ENCODE measurements around the gene IRAG1.

The IRAG1 gene

GRCh38 chr11:10725907-10726253, 32.3 kb upstream of the IRAG1 start:
- Histone ChIP-seq H3K4me1 (ENCODE audit: control insufficient read depth, insufficient read depth, low read length, unreplicated experiment) (peaks cover 9% of the 10 kb centered on the region), H3K79me2 (ENCODE audit: control insufficient read depth, insufficient read depth, low read length, unreplicated experiment) (no peaks in the 10 kb centered on the region), H3K27me3 (ENCODE audit: insufficient read depth, low read length) (no peaks in the 10 kb centered on the region), H2AFZ (ENCODE audit: low read length, unreplicated experiment) (no peak overlapping the region), H3K36me3 (ENCODE audit: insufficient read depth, low read length) (no peaks in the 10 kb centered on the region), H3K27ac (ENCODE audit: low read depth, low read length) (no peak overlapping the region), H3K4me3 (ENCODE audit: low read depth, low read length) (no peak overlapping the region)

- Histone ChIP-seq H3K27ac (ENCODE audit: low read depth, low read length) (no peak overlapping the region), H2AFZ (ENCODE audit: low read length, unreplicated experiment) (no peak overlapping the region)
These were observed 31.8 kb upstream of the IRAG1 start for GRCh38 chr11:10725114-10725906.

GRCh38 chr11:10722307-10722706, 28.8 kb upstream of the IRAG1 start:
- H3K79me2 ChIP-seq (ENCODE audit: control insufficient read depth, insufficient read depth, low read length, unreplicated experiment): no peaks in the 10 kb centered on the region
- H3K27ac ChIP-seq (ENCODE audit: low read depth, low read length): no peak overlapping the region
- H2AFZ ChIP-seq (ENCODE audit: low read length, unreplicated experiment): no peak overlapping the region
- H3K36me3 ChIP-seq (ENCODE audit: insufficient read depth, low read length): no peaks in the 10 kb centered on the region
- no peak overlapping the region for H3K4me3 ChIP-seq (ENCODE audit: low read depth, low read length)
- H3K4me1 ChIP-seq (ENCODE audit: control insufficient read depth, insufficient read depth, low read length, unreplicated experiment): peaks cover 9% of the 10 kb centered on the region
- 0 out of 2 replicates have a peak, but pooled peaks cover 3% of the 10 kb centered on the region for H3K27me3 ChIP-seq (ENCODE audit: insufficient read depth, low read length)

More at GRCh38 chr11:10725114-10725906, 31.8 kb upstream of the IRAG1 start:
- no peaks in the 10 kb centered on the region for H3K36me3 ChIP-seq (ENCODE audit: insufficient read depth, low read length)
- peaks cover 9% of the 10 kb centered on the region for H3K4me1 ChIP-seq (ENCODE audit: control insufficient read depth, insufficient read depth, low read length, unreplicated experiment)
- no peaks in the 10 kb centered on the region for H3K27me3 ChIP-seq (ENCODE audit: insufficient read depth, low read length)
- no peak overlapping the region for H3K4me3 ChIP-seq (ENCODE audit: low read depth, low read length)
- H3K79me2 ChIP-seq (ENCODE audit: control insufficient read depth, insufficient read depth, low read length, unreplicated experiment): no peaks in the 10 kb centered on the region

- H3K27ac ChIP-seq (ENCODE audit: low read depth, low read length): no peak overlapping the region
- no peak overlapping the region for H3K4me3 ChIP-seq (ENCODE audit: low read depth, low read length)
- no peaks in the 10 kb centered on the region for H3K79me2 ChIP-seq (ENCODE audit: control insufficient read depth, insufficient read depth, low read length, unreplicated experiment)
- H2AFZ ChIP-seq (ENCODE audit: low read length, unreplicated experiment): no peak overlapping the region
- H3K4me1 ChIP-seq (ENCODE audit: control insufficient read depth, insufficient read depth, low read length, unreplicated experiment): peaks cover 9% of the 10 kb centered on the region
- H3K36me3 ChIP-seq (ENCODE audit: insufficient read depth, low read length): no peaks in the 10 kb centered on the region
- 0 out of 2 replicates have a peak, but pooled peaks cover 3% of the 10 kb centered on the region for H3K27me3 ChIP-seq (ENCODE audit: insufficient read depth, low read length)
These were observed 27.4 kb upstream of the IRAG1 start for GRCh38 chr11:10720881-10721376.

- no peak overlapping the region for H3K27ac ChIP-seq (ENCODE audit: low read depth, low read length)
- no peak overlapping the region for H3K4me3 ChIP-seq (ENCODE audit: low read depth, low read length)
- 0 out of 2 replicates have a peak, but pooled peaks cover 3% of the 10 kb centered on the region for H3K27me3 ChIP-seq (ENCODE audit: insufficient read depth, low read length)
- no peak overlapping the region for H2AFZ ChIP-seq (ENCODE audit: low read length, unreplicated experiment)
- H3K36me3 ChIP-seq (ENCODE audit: insufficient read depth, low read length): no peaks in the 10 kb centered on the region
- no peaks in the 10 kb centered on the region for H3K4me1 ChIP-seq (ENCODE audit: control insufficient read depth, insufficient read depth, low read length, unreplicated experiment)
- no peaks in the 10 kb centered on the region for H3K79me2 ChIP-seq (ENCODE audit: control insufficient read depth, insufficient read depth, low read length, unreplicated experiment)
These were observed 26.1 kb upstream of the IRAG1 start for GRCh38 chr11:10719616-10720015.

GRCh38 chr11:10716543-10717259, 23.1 kb upstream of the IRAG1 start:
- Histone ChIP-seq H3K27ac (ENCODE audit: low read depth, low read length) (no peak overlapping the region), H3K4me3 (ENCODE audit: low read depth, low read length) (no peak overlapping the region), H2AFZ (ENCODE audit: low read length, unreplicated experiment) (no peak overlapping the region), H3K27me3 (ENCODE audit: insufficient read depth, low read length) (0 out of 2 replicates have a peak, but pooled peaks cover 3% of the 10 kb centered on the region), H3K79me2 (ENCODE audit: control insufficient read depth, insufficient read depth, low read length, unreplicated experiment) (no peaks in the 10 kb centered on the region), H3K4me1 (ENCODE audit: control insufficient read depth, insufficient read depth, low read length, unreplicated experiment) (no peaks in the 10 kb centered on the region), H3K36me3 (ENCODE audit: insufficient read depth, low read length) (no peaks in the 10 kb centered on the region)

GRCh38 chr11:10716122-10716521, 22.6 kb upstream of the IRAG1 start:
- Histone ChIP-seq H3K27ac (ENCODE audit: low read depth, low read length) (no peak overlapping the region), H3K4me3 (ENCODE audit: low read depth, low read length) (no peak overlapping the region), H2AFZ (ENCODE audit: low read length, unreplicated experiment) (no peak overlapping the region), H3K27me3 (ENCODE audit: insufficient read depth, low read length) (0 out of 2 replicates have a peak, but pooled peaks cover 3% of the 10 kb centered on the region), H3K36me3 (ENCODE audit: insufficient read depth, low read length) (no peaks in the 10 kb centered on the region), H3K79me2 (ENCODE audit: control insufficient read depth, insufficient read depth, low read length, unreplicated experiment) (no peaks in the 10 kb centered on the region), H3K4me1 (ENCODE audit: control insufficient read depth, insufficient read depth, low read length, unreplicated experiment) (no peaks in the 10 kb centered on the region)

- Histone ChIP-seq H3K27ac (ENCODE audit: low read depth, low read length) (no peak overlapping the region), H3K79me2 (ENCODE audit: control insufficient read depth, insufficient read depth, low read length, unreplicated experiment) (no peaks in the 10 kb centered on the region), H3K27me3 (ENCODE audit: insufficient read depth, low read length) (0 out of 2 replicates have a peak, but pooled peaks cover 3% of the 10 kb centered on the region), H3K36me3 (ENCODE audit: insufficient read depth, low read length) (no peaks in the 10 kb centered on the region), H2AFZ (ENCODE audit: low read length, unreplicated experiment) (no peak overlapping the region), H3K4me1 (ENCODE audit: control insufficient read depth, insufficient read depth, low read length, unreplicated experiment) (no peaks in the 10 kb centered on the region), H3K4me3 (ENCODE audit: low read depth, low read length) (no peak overlapping the region)
These were observed 22.0 kb upstream of the IRAG1 start for GRCh38 chr11:10715571-10715970.

GRCh38 chr11:10709299-10710086, 15.9 kb upstream of the IRAG1 start:
- H3K4me3 ChIP-seq (ENCODE audit: low read depth, low read length): no peak overlapping the region
- no peak overlapping the region for H3K27ac ChIP-seq (ENCODE audit: low read depth, low read length)
- H3K36me3 ChIP-seq (ENCODE audit: insufficient read depth, low read length): no peaks in the 10 kb centered on the region
- H3K4me1 ChIP-seq (ENCODE audit: control insufficient read depth, insufficient read depth, low read length, unreplicated experiment): no peaks in the 10 kb centered on the region
- no peaks in the 10 kb centered on the region for H3K79me2 ChIP-seq (ENCODE audit: control insufficient read depth, insufficient read depth, low read length, unreplicated experiment)
- no peaks in the 10 kb centered on the region; the same call in 1 of the 2 replicates for H3K27me3 ChIP-seq (ENCODE audit: insufficient read depth, low read length)
- no peak overlapping the region for H2AFZ ChIP-seq (ENCODE audit: low read length, unreplicated experiment)

GRCh38 chr11:10708131-10708530, 14.6 kb upstream of the IRAG1 start:
- H3K27ac ChIP-seq (ENCODE audit: low read depth, low read length): no peak overlapping the region
- H3K79me2 ChIP-seq (ENCODE audit: control insufficient read depth, insufficient read depth, low read length, unreplicated experiment): no peaks in the 10 kb centered on the region
- no peaks in the 10 kb centered on the region for H3K36me3 ChIP-seq (ENCODE audit: insufficient read depth, low read length)
- H3K27me3 ChIP-seq (ENCODE audit: insufficient read depth, low read length): no peaks in the 10 kb centered on the region; the same call in 1 of the 2 replicates
- no peak overlapping the region for H2AFZ ChIP-seq (ENCODE audit: low read length, unreplicated experiment)
- no peaks in the 10 kb centered on the region for H3K4me1 ChIP-seq (ENCODE audit: control insufficient read depth, insufficient read depth, low read length, unreplicated experiment)
- H3K4me3 ChIP-seq (ENCODE audit: low read depth, low read length): no peak overlapping the region

Data from ACC112 (cell line).